GM19240 (cell line): ENCODE measurements around the gene ADAMTS12.

Source experiments
- DNase-seq: peaks from one replicate; pipeline ENCODE4 v3.0.0; 2011; ENCODE audit warnings: low spot score; ENCODE audit not compliant: insufficient read length

ADAMTS12 gene

GRCh38 chr5:33809936-33810335 is 81.9 kb downstream of the ADAMTS12 start:
- DNase-seq: no peak

GRCh38 chr5:33808699-33809098 is 83.1 kb downstream of the ADAMTS12 start:
- DNase-seq: no peak

GRCh38 chr5:33807771-33808170 is 84.0 kb downstream of the ADAMTS12 start:
- DNase-seq: no peak

- DNase-seq: no peak
Measured at GRCh38 chr5:33806738-33807442, 84.9 kb downstream of the ADAMTS12 start.

GRCh38 chr5:33801292-33801691 is 90.5 kb downstream of the ADAMTS12 start:
- no peak for DNase-seq

- DNase-seq: no peak
Measured at GRCh38 chr5:33800241-33800950, 91.4 kb downstream of the ADAMTS12 start.

- no peak for DNase-seq
Measured at GRCh38 chr5:33795496-33795895, 96.3 kb downstream of the ADAMTS12 start.

- DNase-seq: no peak
Measured at GRCh38 chr5:33794550-33795181, 97.1 kb downstream of the ADAMTS12 start.

- DNase-seq: no peak
Measured at GRCh38 chr5:33793836-33794549, 97.8 kb downstream of the ADAMTS12 start.

- no peak for DNase-seq
Measured at GRCh38 chr5:33793276-33793675, 98.5 kb downstream of the ADAMTS12 start.

GRCh38 chr5:33792559-33792958 is 99.2 kb downstream of the ADAMTS12 start:
- no peak for DNase-seq

- DNase-seq: no peak
Measured at GRCh38 chr5:33789567-33789957, 102.2 kb downstream of the ADAMTS12 start.

GRCh38 chr5:33788922-33789566 is 102.7 kb downstream of the ADAMTS12 start:
- no peak for DNase-seq

GRCh38 chr5:33785571-33785970 is 106.2 kb downstream of the ADAMTS12 start:
- DNase-seq: no peak

- no peak for DNase-seq
Measured at GRCh38 chr5:33781286-33781685, 110.5 kb downstream of the ADAMTS12 start.

GRCh38 chr5:33776151-33776660 is 115.6 kb downstream of the ADAMTS12 start:
- DNase-seq: no peak

- no peak for DNase-seq
Measured at GRCh38 chr5:33774341-33774740, 117.4 kb downstream of the ADAMTS12 start.

GRCh38 chr5:33772380-33772897 is 119.4 kb downstream of the ADAMTS12 start:
- no peak for DNase-seq

GRCh38 chr5:33769968-33770367 is 121.8 kb downstream of the ADAMTS12 start:
- no peak for DNase-seq

- no peak for DNase-seq
Measured at GRCh38 chr5:33769196-33769595, 122.6 kb downstream of the ADAMTS12 start.

GRCh38 chr5:33766023-33766422 is 125.8 kb downstream of the ADAMTS12 start:
- DNase-seq: no peak
